Upper lobe of left lung (tissue), 6 donors: ENCODE measurements around the gene HPCAL1. TPM values are rescaled to one million over a fixed set of nuclear protein-coding genes. Genes with fewer than 3 reads are reported as not detected.

Experiments used
- ATAC-seq, 2 donors: fragments of 200-7000 bp; cut with Tn5 transposase; one replicate each; pipeline ENCODE4 v1.9.1; 2022; ENCODE audit warnings: mild to moderate bottlenecking in 2 of 2, moderate library complexity in 2 of 2; ENCODE audit not compliant: low FRiP score in 2 of 2
- DNase-seq, 2 donors: peaks; one replicate each; pipeline ENCODE4 v3.0.0-alpha.2; 2019 to 2020
- H3K27ac ChIP-seq, 4 donors: fragments of 200-600 bp; sonication (generic); one replicate each; pipeline ENCODE4 v1.5.1; 2016 to 2019
- H3K27me3 ChIP-seq, 4 donors: fragments of 200-600 bp; sonication (generic); one replicate each; pipeline ENCODE4 v1.5.1; 2017 to 2019
- H3K36me3 ChIP-seq, 4 donors: fragments of 200-600 bp; sonication (generic); one replicate each; pipeline ENCODE4 v1.5.1; 2016 to 2019
- H3K4me1 ChIP-seq, 4 donors: fragments of 200-600 bp; sonication (generic); one replicate each; pipeline ENCODE4 v1.5.1; 2018 to 2019
- H3K4me3 ChIP-seq, 4 donors: fragments of 200-600 bp; sonication (generic); one replicate each; pipeline ENCODE4 v1.5.1; 2017 to 2019; ENCODE audit warnings: mild to moderate bottlenecking in 2 of 4, moderate library complexity in 1 of 4
- H3K9me3 ChIP-seq, 4 donors: fragments of 200-600 bp; sonication (generic); one replicate each; pipeline ENCODE4 v1.5.1; 2018 to 2019
- EP300 ChIP-seq, 4 donors: sonication (generic); formaldehyde crosslinking; IDR thresholded peaks; one replicate each; pipeline ENCODE4 v1.5.1; 2017; ENCODE audit warnings: antibody characterized with exemption in 4 of 4, control low read depth in 2 of 4
- POLR2A ChIP-seq, 4 donors: fragments of 450-650 bp; IDR thresholded peaks; one replicate each; pipeline ENCODE4 v1.5.1; 2016 to 2017; ENCODE audit warnings: antibody characterized with exemption in 4 of 4, mild to moderate bottlenecking in 2 of 4
- POLR2AphosphoS5 ChIP-seq, 2 donors: sonication (generic); formaldehyde crosslinking; IDR thresholded peaks; one replicate each; pipeline ENCODE4 v1.5.1; 2017; ENCODE audit warnings: antibody characterized with exemption in 2 of 2
- WGBS, 2 donors: methylation state at CpG; one replicate each; pipeline ENCODE4 v1.1.5; 2017 to 2018; 5-methylcytosine and 5-hydroxymethylcytosine counted together
- total RNA-seq, 6 donors: library from RNA; depleted of rRNA in 4 of 6; stranded (reverse); fragments of >200 nt in 4 of 6; gene quantifications; one replicate each; pipeline versions ENCODE4 v1.1.0 to v1.2.1, GENCODE V29; 2016 to 2021
- TF ChIP-seq, protein P1 (sequence below), 6 experiments: fragments of 450-650 bp in 4 of 6; fragments of 200-600 bp in 2 of 6; sonication (generic) in 2 of 6; IDR thresholded peaks; one replicate each; pipeline ENCODE4 v1.5.1; 2016 to 2019; ENCODE audit warnings: antibody characterized with exemption in 6 of 6
- donor health status: DM: no; HTN: no; CAD: no; lungs with moderate emphysema.
- donor health status: DM: no; HTN: yes; CAD: no; lungs with severe emphysema.

HPCAL1 gene
- total RNA-seq, 6 donors from 2014 or later = 131 to 481 (median 261) TPM

DNA sequence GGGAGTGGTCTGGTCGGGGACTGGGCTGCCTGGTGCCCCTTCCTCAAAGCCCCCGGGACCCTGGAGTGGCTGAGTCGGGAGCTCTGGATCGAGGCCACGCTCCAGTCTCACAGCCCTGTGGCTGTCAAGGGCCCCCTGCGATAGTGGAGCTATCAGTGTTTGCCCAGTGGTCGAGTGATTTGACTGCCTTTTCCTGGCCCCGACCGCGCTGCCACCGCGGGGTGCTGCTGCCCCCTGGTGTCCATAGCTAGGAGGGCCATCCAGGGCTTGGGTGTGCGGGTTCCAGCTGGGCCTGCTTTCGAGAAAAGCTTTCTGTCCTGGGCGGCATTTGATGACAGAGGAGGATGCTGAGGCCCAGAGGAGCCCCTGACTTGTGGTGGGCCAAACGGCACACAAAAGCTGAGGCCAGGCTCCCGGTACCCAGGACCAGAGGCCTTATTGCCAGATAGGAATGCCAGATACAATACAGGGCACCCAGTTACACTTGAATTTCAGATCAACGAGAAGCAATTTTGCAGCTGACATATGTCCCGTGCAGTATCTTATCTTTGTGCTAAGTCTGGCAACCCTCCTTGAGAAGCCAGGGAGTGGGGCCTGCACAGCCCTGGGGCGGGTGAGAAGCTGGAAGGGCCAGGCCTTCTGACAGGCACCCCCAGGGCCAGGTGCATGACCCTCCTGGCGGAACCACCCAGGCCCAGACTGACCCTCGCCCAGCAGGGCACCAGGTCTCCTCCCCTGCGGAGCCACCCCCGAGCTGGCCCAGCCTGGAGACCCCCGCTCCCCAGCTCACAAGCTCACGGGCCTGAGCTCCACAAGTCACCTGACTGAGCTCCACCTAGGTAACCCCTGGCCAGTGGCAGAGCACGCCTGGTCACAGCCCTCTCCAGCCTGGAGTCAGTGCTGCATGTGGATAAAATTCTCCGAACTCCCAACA lies 132.4 kb downstream of the HPCAL1 start:
- DNase-seq = peak; percentile 78 to 95
- TF ChIP-seq, protein P1, sequence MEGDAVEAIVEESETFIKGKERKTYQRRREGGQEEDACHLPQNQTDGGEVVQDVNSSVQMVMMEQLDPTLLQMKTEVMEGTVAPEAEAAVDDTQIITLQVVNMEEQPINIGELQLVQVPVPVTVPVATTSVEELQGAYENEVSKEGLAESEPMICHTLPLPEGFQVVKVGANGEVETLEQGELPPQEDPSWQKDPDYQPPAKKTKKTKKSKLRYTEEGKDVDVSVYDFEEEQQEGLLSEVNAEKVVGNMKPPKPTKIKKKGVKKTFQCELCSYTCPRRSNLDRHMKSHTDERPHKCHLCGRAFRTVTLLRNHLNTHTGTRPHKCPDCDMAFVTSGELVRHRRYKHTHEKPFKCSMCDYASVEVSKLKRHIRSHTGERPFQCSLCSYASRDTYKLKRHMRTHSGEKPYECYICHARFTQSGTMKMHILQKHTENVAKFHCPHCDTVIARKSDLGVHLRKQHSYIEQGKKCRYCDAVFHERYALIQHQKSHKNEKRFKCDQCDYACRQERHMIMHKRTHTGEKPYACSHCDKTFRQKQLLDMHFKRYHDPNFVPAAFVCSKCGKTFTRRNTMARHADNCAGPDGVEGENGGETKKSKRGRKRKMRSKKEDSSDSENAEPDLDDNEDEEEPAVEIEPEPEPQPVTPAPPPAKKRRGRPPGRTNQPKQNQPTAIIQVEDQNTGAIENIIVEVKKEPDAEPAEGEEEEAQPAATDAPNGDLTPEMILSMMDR (IDR thresholded peaks at IDR 0.05) = peak; percentile 95 to 98 (median 96)
- TF ChIP-seq EP300 (IDR thresholded peaks at IDR 0.05) = no peak
- no peak for TF ChIP-seq POLR2AphosphoS5 (IDR thresholded peaks at IDR 0.05)
- ATAC-seq = peak; percentile 88 to 89

DNA sequence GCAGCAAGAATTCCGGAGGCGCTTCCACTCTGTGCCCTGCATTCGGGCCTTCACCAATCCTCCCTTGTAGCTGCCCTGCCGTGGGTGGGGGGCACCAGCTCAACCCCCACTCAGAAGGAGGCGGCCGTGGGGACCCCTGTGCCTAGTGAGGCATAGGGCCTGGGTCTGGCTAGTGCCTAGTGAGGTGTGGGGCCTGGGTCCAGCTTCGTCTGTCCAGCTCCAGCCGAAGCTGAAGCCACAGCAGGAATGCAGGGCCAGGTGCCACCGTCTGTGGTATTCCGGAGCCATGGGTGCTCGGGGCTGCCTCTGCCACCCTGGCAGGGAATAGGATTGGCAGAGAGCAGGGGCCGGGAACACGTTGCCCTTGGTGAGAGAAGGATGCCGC lies 133.1 kb downstream of the HPCAL1 start:
- TF ChIP-seq POLR2A (IDR thresholded peaks at IDR 0.05) = no peak
- no peak for TF ChIP-seq EP300 (IDR thresholded peaks at IDR 0.05)
- TF ChIP-seq, protein P1 (IDR thresholded peaks at IDR 0.05) = no peak
- no peak for TF ChIP-seq POLR2AphosphoS5 (IDR thresholded peaks at IDR 0.05)
- Histone ChIP-seq H3K9me3 (no peaks in the 10 kb centered on the region), H3K36me3 (peaks cover 0 to 21% (median 16%) of the 10 kb centered on the region in 4 donors), H3K27ac (no peak overlapping the region), H3K4me3 (no peak overlapping the region), H3K27me3 (no peaks in the 10 kb centered on the region), H3K4me1 (peaks cover 15 to 23% (median 19%) of the 10 kb centered on the region in 4 donors)
- 94 to 98% methylated on average over 8 to 14 of the region's 14 CpGs for WGBS, 2 donors
- ATAC-seq (no peak), DNase-seq (no peak)

More for the DNA sequence above, 132.4 kb downstream of the HPCAL1 start:
- Histone ChIP-seq H3K9me3 (no peaks in the 10 kb centered on the region), H3K4me1 (peaks cover 15 to 23% (median 19%) of the 10 kb centered on the region in 4 donors), H3K27ac (no peak overlapping the region), H3K4me3 (no peak overlapping the region), H3K27me3 (no peaks in the 10 kb centered on the region), H3K36me3 (peaks cover 0 to 15% (median 10%) of the 10 kb centered on the region in 4 donors)
- WGBS, 2 donors = 43 to 67% methylated on average over 10 to 17 of the region's 28 CpGs

DNA sequence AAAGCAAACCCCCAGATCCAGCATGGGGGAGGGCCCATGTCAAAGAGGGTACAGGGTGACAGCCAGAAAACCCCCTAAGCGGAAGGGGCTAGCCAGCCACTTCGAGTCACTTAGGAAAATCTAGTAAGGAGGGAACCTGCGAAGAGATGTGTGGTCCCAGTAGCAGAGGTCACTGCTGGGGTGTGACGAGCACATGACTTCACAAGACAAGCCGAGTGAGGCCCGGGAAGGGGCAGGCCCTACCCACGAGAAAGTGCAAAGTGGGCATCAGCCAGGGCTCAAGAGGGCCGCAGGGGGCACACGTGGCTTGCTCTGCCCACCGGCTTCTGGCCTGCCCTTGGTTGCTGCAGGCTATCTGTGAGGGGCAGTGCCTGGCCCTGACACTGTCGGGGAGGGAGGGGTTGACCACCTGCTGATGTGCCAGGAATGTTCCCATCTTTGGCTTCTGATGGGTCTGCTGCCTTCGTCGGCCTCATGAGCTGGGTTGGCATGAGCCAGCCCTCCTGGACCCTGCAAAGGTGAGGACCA lies 133.9 kb downstream of the HPCAL1 start:
- 87 to 88% methylated on average over 6 to 13 of the region's 13 CpGs for WGBS, 2 donors
- H3K36me3 ChIP-seq = peaks cover 7 to 28% (median 25%) of the 10 kb centered on the region in 4 donors
- no peak overlapping the region for H3K4me3 ChIP-seq
- no peak overlapping the region for H3K27ac ChIP-seq
- no peak for TF ChIP-seq EP300 (IDR thresholded peaks at IDR 0.05)
- no peak for TF ChIP-seq POLR2AphosphoS5 (IDR thresholded peaks at IDR 0.05)
- TF ChIP-seq, protein P1 (IDR thresholded peaks at IDR 0.05) = no peak
- no peak for TF ChIP-seq POLR2A (IDR thresholded peaks at IDR 0.05)
- H3K9me3 ChIP-seq = no peaks in the 10 kb centered on the region
- no peaks in the 10 kb centered on the region for H3K27me3 ChIP-seq
- DNase-seq (no peak), ATAC-seq (no peak)
- H3K4me1 ChIP-seq = peaks cover 14 to 20% (median 16%) of the 10 kb centered on the region in 4 donors

DNA sequence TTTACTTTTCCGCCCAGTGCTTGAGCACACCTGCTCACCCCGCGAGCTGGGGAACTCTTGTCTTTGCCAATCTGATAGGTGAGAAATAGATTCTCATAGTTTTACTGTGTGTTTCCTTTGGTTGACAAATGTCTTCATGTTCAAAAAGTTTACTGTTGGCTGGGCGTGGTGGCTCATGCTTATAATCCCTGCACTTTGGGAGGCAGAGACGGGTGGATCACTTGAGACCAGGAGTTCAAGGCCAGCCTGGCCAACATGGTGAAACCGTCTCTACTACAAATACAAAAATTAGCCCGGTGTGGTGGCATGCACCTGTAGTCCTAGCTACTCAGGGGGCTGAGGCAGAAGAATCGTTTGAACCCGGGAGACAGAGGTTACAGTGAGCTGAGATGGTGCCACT lies 135.1 kb downstream of the HPCAL1 start:
- Histone ChIP-seq H3K27me3 (no peaks in the 10 kb centered on the region), H3K4me3 (no peak overlapping the region), H3K27ac (no peak overlapping the region), H3K9me3 (no peaks in the 10 kb centered on the region), H3K4me1 (peaks cover 4 to 9% (median 5%) of the 10 kb centered on the region in 4 donors), H3K36me3 (peaks cover 9 to 38% (median 34%) of the 10 kb centered on the region in 4 donors)
- ATAC-seq = no peak
- WGBS, 2 donors = 83 to 85% methylated on average over 9 of the region's 9 CpGs
- no peak for DNase-seq
- TF ChIP-seq, protein P1 (IDR thresholded peaks at IDR 0.05) = no peak
- TF ChIP-seq EP300 (IDR thresholded peaks at IDR 0.05) = no peak
- no peak for TF ChIP-seq POLR2AphosphoS5 (IDR thresholded peaks at IDR 0.05)
- no peak for TF ChIP-seq POLR2A (IDR thresholded peaks at IDR 0.05)
